Measurements from ENCODE around the gene RIPOR2.

RIPOR2 gene, protein sequence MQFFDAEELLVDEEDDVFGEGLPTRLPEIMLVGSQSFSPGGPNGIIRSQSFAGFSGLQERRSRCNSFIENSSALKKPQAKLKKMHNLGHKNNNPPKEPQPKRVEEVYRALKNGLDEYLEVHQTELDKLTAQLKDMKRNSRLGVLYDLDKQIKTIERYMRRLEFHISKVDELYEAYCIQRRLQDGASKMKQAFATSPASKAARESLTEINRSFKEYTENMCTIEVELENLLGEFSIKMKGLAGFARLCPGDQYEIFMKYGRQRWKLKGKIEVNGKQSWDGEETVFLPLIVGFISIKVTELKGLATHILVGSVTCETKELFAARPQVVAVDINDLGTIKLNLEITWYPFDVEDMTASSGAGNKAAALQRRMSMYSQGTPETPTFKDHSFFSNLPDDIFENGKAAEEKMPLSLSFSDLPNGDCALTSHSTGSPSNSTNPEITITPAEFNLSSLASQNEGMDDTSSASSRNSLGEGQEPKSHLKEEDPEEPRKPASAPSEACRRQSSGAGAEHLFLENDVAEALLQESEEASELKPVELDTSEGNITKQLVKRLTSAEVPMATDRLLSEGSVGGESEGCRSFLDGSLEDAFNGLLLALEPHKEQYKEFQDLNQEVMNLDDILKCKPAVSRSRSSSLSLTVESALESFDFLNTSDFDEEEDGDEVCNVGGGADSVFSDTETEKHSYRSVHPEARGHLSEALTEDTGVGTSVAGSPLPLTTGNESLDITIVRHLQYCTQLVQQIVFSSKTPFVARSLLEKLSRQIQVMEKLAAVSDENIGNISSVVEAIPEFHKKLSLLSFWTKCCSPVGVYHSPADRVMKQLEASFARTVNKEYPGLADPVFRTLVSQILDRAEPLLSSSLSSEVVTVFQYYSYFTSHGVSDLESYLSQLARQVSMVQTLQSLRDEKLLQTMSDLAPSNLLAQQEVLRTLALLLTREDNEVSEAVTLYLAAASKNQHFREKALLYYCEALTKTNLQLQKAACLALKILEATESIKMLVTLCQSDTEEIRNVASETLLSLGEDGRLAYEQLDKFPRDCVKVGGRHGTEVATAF

DNA sequence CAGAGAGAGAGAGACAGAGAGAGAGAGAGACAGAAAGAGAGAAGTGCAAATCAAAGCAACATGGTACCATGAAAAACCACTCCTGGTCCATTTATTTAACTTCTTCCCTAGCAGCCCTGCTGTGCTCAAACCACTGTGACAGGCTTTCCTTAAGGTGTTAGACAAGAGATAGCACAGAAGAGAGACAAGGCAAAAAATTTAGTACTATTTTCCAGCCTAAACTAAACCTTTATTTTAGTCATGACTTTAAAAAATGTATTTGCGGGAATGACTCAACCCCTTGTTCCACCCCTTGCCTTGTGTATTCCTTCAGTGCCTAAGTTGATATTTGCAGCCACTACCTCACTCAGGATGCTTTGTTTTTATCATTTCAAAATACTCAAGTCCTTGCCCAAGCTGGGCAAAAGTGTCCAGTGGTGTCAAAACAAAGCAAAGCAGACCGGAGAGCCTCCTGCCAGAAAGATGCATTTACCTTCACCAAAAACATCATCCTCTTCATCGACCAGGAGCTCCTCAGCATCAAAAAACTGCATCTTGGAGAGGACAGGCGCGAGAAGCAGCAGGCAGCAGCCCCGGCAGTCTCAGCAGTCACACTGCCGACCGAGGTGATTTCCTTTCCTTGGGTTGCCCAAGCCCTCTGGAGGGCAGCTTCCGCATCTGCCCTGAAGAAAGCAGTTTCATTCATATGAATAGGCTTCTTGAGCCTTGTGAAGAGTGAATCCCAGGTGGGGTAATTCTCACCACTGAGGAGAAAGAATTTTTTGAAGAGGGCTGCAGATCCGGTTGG, at the start of gene RIPOR2:
TSS of gene RIPOR2 (minus strand) at position 595 of the 787 bp plus-strand sequence. CDS start at position 533, 62 bp downstream.
- DNase-seq: peak; percentile 62

DNA sequence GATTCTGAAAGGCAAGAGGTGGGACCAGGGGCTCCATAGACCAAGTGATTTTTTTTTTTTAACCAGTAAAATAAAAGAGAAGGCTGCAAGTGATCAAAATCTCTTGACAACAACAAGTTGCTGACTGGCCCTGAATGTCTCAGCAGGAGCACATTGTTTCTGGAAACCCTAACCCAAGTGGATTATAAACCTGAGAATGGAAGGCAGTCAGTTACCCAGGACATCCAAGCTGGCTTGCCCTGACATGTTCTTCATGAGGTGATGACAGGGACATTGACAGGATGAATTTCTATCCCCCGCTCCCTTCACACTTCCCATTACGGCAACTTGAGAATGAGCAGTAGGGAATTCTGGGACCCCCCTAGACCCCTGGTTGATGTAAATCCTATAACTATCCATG, 49.6 kb upstream of the RIPOR2 start:
- DNase-seq: no peak

DNA sequence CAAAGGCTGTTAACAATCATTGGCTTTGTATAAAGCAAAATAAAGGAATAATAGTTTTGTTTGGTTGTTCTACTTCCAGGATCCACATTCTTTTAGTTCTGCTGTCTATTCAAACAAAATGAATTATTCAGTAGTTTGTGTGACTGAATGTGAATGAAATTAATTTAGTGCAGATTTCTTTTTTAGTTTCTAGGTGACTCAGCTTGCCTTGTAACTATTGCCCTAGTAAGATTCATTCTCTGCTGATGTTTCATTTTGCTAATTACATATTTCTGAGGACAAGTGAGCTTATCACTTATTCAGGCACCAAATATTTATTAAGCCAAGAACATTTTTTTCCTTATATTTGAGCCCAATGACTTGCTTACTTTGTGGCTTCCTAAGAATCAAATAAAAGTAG, 46.5 kb upstream of the RIPOR2 start:
- no peak for DNase-seq

DNA sequence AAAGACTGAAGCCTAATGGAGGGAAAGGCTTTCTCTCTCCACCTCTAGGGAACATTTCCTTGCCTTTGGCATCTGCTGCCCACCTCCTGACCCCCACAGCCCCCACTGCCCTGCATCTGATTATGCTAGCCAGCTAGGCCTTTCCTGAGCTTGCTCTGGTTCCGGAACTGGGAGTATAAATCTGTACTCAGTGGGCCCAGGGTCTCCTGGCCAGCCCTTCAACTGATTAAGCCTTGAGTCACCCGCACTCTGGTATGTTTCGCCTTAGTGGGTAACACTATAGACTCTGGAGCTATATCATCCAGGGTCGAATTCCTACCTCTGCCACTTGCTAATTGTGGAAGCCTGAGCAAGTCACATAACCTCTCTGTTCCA, 45.6 kb upstream of the RIPOR2 start:
- DNase-seq: no peak

DNA sequence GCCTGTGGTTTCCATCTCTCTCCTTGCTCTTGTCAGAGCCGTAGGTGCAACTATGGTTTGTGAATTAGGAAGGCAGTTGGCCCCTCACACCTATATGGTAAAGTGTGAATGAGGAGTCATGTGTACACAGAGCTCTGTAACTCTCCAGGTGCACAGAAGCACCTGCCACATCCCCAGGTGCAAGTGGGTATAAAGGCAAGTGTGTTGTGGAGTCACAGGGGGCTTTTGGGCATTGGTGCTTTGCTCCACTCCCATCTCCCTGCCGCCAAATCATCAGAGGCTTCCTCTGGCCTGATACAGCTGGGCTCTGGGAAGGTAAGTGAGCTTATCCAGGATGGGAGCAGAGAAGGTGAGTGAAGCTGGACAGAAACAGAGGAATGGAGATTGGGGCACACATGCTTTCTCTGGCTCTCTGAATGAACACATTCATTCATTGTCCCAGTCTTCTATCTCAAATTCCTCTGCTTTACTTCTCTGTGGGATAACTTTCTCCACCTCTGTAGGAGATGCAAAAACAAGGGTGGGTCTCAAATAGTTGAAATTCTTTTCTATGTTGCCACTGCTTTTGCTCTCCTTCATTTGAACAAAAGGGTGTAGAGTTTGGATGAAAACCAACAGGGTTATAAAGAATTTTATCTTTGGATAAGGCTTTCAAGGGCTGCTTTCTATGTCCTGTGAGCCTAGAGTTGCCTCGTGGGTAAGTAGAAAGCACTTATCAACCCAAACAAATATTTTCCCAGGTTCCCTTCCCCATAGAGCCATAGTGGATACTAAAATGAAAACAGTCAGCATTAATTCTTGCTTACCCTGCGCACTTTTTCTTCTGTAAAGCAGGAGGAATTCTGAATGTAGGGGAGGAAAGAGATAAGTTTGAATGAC, 45.0 kb upstream of the RIPOR2 start:
- DNase-seq: no peak

DNA sequence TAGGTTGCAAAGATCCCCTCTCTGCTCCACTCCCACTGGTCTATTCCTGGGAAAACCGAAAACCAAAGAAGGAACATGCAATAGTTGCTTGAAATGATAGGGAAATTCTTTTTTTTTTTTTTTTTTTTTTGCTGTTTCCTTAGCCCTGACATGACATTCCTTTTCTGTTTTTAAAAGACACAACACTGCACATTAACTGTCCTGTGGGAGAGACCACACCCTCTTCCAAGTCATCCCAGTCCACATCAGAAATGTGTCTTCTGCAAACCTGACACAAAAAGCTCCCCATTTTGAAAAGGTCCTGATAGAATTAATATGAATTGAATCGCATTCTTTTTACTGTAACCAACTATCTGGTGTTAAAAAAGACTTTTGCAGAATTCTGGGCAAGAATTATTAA, 43.4 kb upstream of the RIPOR2 start:
- no peak for DNase-seq

DNA sequence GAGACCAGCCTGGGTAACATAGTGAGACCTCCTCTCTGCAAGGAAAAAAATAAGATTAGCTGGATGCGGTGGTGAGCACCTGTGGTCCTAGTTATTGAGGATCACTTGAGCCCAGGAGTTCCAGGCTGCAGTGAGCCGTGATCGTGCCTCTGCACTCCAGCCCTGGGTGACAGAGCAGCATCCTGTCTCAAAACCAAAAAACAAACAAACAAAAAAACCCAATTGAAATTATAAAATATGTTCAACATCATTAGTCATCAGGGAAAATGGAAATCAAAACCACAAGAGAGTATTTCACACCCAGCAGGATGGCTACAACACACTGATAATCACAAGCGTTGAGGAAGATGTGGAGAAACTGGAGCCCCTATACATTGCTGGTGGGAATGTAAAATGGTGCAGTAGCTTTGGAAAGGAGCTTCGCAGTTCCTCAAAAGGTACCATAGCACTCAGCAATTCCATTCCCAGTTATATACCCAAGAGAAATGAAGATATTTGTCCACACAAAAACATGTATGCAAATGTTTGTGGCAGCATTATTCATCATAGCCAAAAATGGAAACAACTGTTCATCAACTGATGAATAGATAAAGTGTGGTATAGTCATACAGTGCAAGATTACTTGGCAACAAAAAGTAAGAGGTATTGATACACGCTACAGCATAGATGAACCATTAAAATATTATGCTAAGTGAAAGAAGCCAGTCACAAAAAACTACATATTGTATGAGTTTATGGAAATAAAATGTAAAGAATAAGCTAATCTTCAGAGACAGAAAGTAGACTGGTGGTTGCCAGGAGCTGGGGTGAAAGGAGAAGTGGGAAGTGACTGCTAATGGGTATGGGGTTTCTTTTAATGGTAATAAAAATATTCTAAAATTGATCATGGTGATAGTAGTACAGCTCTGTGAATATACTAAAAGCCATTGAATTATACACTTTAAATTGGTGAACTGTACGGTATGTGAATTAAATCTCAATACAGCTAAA, 38.7 kb upstream of the RIPOR2 start:
- DNase-seq: peak; percentile 39

DNA sequence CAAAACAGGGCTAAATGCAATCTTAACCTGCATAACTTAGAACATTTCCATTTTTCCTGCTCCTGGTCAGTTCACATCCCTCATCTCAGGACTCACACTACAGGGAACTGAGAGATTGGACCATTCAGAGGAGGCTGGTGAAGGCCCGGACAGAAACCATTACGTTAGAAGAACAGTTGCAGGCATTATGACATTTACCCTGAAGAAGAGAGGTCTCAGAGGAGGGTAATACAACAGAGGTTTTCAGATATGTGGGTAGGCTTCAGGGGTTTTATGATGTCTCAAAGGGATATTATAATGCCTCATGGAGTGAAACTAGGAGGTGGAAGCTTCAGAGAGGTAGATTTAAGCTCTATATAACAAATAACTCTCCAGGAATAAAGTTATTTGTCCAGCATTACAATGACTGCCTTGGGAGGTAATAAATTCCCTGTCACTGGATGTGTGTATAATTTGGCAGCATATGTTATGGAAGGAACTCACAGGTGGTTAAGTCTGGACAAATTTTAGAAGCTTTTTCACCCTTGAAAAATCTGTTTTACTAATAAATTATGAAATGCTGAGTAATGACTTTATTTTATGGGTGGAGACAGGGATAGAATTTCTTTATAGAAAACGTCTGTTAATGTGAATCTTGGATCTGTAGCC, 36.7 kb upstream of the RIPOR2 start:
- no peak for DNase-seq

DNA sequence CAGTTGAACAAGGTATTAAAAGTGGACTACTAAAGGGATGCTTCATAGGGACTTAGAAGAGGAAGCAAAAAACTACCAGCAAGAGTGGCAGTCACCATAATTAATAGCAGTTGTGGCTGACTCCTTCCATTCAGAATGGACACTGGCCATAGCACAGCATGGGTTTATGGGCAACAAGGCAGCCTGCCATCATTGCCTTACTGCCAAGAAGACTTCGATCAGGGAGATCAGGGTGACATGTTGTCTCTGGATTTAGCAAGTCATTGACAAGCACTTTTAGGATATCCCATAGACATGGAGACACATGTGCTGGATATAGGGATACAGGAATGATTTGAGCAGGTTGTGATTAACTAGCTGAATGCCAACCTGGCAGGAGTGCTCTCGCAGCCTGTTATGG, 35.3 kb upstream of the RIPOR2 start:
- DNase-seq: no peak

DNA sequence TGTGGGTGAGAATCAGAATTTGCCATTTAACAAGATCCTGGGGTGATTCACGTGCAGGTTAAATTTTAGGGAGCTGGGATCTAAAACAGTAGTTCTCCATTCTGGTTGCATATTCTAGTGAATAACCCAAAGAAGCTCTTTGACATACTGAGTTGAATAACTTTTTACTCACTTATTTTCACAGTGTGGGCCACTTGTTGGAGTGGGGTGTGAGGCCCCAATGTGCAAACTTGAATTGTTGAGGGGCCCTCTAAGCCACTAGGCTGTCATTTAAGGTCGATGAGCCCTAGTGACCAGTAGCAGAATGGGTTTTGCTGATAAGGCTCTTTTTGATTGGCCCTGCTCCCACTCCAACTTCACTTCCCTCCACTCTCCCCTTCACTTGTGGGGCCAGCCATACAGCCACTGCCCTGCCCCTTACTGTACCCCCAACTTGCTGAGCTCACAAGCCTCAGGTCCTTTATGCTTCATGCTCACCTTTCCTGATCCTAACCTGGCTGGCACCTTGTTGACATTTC, 33.6 kb upstream of the RIPOR2 start:
- no peak for DNase-seq

DNA sequence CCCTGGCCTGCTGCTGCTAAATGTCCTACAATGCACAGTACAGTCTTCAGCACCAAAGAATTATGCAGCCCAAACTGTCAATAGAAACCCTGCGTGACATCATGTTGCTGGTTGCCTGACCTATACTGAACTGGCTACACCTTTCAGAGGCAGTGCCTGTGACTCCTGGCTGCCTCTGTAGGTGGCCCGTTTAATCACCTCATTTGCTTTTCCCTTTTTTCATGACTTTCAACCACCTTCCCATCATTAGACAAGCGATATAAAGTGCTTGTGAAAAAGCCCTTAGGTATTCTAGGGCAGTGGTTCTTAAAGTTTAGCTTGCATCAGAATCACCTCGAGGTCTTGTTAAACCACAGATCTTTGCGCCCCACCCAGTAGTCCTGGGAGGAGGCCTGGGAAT, 33.0 kb upstream of the RIPOR2 start:
- no peak for DNase-seq

DNA sequence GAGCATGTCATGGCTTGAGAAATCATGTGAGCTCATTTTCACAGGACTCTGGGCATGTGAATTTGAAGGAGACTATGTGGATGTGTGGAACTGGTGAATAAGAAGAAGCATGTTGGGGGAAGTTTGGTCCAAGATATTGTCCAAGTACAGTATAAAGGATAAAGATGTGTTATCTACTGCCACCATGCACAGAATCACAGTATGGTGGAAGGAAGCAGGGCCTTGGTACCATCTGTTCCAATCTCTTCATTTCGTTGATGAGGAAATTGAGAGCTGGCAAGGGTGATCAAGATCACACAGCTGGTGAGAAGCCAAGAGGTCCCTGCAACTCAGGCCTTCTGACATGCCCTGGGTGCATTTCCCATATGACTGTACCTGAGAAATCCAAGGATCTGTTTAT, 31.5 kb upstream of the RIPOR2 start:
- no peak for DNase-seq

DNA sequence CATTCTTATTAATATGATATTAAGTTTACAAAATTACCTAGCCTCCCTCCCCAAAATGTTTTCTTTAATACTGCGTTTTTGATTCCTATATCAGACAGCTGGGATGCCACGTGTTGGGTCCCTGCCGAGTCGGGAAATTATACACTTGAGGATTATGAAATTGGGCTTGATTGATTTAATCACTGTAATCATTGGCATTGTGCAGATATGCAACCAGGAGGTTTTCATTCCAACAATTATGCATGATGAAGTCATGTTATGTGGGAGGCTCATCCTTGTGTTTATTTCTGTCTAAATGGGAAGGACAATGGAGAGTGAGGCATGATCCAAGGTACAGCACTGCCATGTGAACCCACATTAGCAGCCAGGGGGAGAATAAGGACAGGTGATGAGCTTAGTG, 30.6 kb upstream of the RIPOR2 start:
- no peak for DNase-seq

DNA sequence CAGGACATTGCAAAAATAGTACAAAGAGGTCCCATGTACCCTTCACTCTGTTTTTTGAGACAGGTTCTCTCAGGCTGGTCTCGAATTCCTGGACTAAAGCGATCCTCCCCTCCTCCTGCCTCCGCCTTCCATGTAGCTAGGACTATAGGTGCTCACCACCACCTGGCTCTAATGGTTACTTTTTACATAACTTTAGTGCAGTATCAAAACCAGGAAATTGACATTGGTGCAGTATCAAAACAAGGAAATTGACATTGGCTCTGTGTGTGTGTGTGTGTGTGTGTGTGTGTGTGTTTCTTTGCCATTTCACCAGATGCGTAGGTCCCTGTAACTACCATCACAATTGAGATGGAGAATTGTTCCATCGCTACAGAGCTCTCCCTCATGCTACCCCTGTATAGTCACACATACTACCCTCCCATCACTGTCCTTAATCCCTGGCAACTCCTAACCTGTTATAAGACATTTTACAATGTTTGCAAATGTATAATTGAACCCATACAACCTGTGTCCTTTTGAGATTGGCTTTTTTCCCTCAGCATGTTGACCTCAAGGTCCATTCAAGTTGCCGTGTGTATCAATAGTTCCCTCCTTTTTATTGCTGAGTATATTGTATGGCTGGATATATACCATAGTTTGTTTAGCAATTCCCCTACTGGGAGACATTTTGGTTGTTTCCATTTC, 28.3 kb upstream of the RIPOR2 start:
- no peak for DNase-seq

DNA sequence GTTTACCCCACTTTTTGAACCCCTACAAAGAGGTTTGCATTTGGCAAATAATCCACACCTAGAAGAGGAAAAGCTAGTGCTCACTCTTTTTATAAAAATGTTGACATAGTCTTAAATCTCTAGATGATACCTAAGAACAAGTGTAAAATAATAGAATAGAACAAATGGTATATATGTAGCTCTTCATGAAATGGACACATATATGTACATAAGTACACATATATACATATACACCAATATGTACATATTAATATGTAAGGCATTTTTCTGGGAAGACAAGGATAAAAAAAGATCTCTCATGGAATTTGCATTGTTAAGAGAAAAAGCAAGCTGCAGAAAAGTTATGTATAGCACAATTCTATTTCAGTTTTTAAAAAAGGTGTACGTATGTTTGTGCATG, 27.6 kb upstream of the RIPOR2 start:
- no peak for DNase-seq

DNA sequence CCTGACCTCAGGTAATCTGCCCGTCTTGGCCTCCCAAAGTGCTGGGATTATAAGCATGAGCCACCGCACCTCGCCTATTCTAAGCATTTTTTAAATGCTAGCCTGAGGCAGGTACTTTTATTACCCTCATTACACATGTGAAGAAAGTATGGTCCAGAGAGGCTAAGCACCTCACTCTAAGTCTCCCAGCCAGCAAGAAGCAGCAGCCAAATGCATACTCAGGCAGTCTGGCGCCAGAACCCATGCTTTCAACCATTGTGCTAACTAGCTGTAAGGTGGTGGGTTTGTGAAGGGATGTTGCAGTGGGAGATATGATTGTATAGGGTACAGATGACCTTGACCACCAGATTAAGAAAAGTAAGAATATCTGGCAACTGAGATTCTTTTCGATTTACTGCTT, 26.1 kb upstream of the RIPOR2 start:
- no peak for DNase-seq

DNA sequence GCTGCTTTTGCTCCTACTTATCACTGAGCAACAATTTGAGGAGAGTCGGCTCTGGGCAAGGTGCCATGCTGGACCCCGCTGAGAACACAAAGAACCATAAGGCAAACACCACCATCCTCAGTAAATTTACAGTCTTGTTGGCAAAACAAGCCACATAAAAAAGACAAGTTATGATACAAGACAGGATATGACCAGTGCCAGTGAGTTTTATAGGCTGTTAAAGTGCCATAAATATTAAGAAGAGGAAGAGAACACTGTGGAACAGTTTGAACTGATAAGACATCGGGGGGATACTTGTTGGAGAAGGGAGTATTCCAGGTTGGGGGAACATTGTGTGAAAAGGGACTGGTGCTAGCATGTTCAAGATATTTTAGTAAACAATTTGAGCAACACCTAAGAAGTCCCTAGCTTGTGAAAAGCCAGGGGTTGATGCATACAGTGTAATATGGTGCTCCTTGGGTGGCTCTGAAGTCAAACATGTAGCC, 25.3 kb upstream of the RIPOR2 start:
- no peak for DNase-seq

DNA sequence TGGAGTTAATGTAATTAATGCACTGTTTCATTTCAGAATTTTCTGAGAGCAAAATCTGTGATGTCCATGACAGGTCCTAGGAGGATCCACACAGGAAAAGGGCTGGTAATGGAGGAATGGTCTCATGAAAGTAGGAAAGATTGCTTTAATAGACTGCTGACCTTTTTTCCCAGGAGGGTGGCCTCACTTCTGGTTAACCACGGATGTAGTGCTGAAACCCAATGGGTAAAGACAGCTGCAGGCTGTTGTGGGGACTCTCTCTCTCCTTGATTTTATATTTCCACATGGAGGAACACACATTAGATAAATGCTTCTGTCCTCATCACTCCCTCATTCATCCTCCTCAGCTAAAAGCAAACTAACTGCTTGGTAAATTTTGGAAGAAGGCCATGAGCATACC, 23.6 kb upstream of the RIPOR2 start:
- no peak for DNase-seq

DNA sequence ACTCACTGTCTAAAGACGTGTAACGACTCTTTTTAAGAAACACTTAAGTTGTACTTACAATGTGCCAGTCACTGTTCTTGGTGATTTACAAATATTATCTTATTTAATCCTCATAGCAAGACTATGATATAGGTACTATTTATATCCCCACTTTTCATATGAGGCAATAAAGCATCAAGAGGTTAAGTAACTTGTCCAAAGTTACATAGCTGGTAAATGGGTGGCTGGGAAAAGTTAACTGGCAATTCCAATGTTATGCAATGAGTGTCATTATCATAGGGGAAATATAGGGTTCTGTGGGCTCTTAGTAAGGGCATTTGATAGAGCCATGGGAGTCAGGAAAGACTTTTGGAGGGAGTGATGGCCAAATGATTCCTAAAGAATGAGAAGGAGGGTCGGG, 21.4 kb upstream of the RIPOR2 start:
- DNase-seq: no peak
